Stimulated activated CD8-positive, alpha-beta memory T cell treated with anti-CD3 and anti-CD28 coated beads, Interleukin-15, amount 100 ng/mL, for 24 hours (primary cell): ENCODE measurements around the gene CLSTN2.

Source experiments
- DNase-seq: peaks from one replicate; pipeline ENCODE4 v3.0.0-alpha.2; 2020; ENCODE audit warnings: low read depth

Gene CLSTN2

GRCh38 chr3:140007081-140007480 is 72.1 kb downstream of the CLSTN2 start:
- no peak for DNase-seq

- DNase-seq, result no peak
These were observed 73.2 kb downstream of the CLSTN2 start for GRCh38 chr3:140007911-140008869.

GRCh38 chr3:140010391-140010790 is 75.4 kb downstream of the CLSTN2 start:
- DNase-seq, result no peak

- no peak for DNase-seq
These were observed 76.1 kb downstream of the CLSTN2 start for GRCh38 chr3:140011086-140011485.

- DNase-seq, result no peak
These were observed 76.8 kb downstream of the CLSTN2 start for GRCh38 chr3:140011611-140012277.

- no peak for DNase-seq
These were observed 78.2 kb downstream of the CLSTN2 start for GRCh38 chr3:140013220-140013619.

GRCh38 chr3:140014831-140015495 is 80.0 kb downstream of the CLSTN2 start:
- no peak for DNase-seq

GRCh38 chr3:140015741-140016140 is 80.8 kb downstream of the CLSTN2 start:
- DNase-seq, result no peak

- no peak for DNase-seq
These were observed 83.6 kb downstream of the CLSTN2 start for GRCh38 chr3:140018556-140018955.

- DNase-seq, result no peak
These were observed 85.0 kb downstream of the CLSTN2 start for GRCh38 chr3:140019946-140020345.

- no peak for DNase-seq
These were observed 85.6 kb downstream of the CLSTN2 start for GRCh38 chr3:140020541-140020940.

GRCh38 chr3:140021269-140021668 is 86.3 kb downstream of the CLSTN2 start:
- DNase-seq, result no peak

GRCh38 chr3:140022066-140022770 is 87.2 kb downstream of the CLSTN2 start:
- no peak for DNase-seq

- no peak for DNase-seq
These were observed 88.9 kb downstream of the CLSTN2 start for GRCh38 chr3:140023616-140024530.

- no peak for DNase-seq
These were observed 96.2 kb downstream of the CLSTN2 start for GRCh38 chr3:140031170-140031569.

- no peak for DNase-seq
These were observed 99.1 kb downstream of the CLSTN2 start for GRCh38 chr3:140034058-140034457.

- no peak for DNase-seq
These were observed 100.9 kb downstream of the CLSTN2 start for GRCh38 chr3:140035871-140036270.

GRCh38 chr3:140050396-140050795 is 115.4 kb downstream of the CLSTN2 start:
- DNase-seq, result no peak

- no peak for DNase-seq
These were observed 116.3 kb downstream of the CLSTN2 start for GRCh38 chr3:140051019-140051957.
